Measurements from ENCODE around the gene EHD3.

DNA sequence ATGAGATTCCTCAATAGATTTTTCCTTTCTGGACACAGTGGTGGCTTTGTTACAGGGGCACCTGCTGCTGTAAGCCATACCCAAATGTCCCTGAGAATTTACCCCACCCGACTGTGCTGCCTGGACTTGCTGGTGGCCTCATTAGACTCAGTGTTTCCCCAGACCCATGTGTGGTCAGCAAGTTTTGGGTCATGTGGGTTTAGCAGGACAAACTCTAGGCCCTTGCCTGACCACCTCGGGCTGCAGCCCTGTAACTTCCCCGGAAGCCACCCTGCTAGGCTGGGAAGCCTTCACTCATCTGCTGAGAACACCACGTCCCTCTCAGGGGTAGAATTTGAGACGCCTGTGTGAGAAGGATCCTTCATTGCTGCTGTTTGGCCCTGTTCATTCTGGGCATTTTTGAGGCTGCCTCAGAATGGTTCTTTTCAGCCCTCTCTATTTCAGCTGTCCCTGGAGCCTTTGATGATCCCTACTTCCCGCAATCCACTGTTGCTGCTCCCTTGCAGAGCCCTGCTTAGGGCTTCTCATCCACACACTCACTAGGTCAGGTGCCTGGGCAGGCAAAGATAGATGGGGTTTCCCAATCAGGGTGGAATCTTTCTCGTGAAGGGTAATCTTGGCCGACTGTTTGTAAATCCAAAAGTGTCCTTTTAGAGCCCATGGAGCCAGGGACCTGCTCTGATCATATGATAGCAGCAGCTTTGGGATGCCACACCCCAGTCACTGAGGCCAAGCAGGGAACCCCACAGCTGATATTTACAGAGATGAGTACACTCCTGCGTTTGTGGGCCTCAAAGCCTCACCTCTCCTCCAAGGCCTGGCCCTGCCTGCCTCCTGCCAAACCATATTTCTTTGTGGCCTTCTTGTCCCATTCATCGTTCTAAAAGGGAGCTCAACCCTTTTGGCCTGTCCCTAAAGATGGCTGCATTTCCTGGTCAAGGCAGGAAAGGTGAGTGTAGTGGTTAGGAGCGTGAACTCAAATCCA, 6.7 kb downstream of the EHD3 start:
- TF ChIP-seq, protein P1, sequence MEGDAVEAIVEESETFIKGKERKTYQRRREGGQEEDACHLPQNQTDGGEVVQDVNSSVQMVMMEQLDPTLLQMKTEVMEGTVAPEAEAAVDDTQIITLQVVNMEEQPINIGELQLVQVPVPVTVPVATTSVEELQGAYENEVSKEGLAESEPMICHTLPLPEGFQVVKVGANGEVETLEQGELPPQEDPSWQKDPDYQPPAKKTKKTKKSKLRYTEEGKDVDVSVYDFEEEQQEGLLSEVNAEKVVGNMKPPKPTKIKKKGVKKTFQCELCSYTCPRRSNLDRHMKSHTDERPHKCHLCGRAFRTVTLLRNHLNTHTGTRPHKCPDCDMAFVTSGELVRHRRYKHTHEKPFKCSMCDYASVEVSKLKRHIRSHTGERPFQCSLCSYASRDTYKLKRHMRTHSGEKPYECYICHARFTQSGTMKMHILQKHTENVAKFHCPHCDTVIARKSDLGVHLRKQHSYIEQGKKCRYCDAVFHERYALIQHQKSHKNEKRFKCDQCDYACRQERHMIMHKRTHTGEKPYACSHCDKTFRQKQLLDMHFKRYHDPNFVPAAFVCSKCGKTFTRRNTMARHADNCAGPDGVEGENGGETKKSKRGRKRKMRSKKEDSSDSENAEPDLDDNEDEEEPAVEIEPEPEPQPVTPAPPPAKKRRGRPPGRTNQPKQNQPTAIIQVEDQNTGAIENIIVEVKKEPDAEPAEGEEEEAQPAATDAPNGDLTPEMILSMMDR (IDR thresholded peaks at IDR 0.05; ENCODE audit: poor library complexity, severe bottlenecking), result no peak
- no peak for TF ChIP-seq SMC3 (conservative IDR thresholded peaks at IDR 0.05; ENCODE audit: poor library complexity)
- no peak for TF ChIP-seq TAF1 (IDR thresholded peaks at IDR 0.05; ENCODE audit: low read depth)
- TF ChIP-seq, protein P2, sequence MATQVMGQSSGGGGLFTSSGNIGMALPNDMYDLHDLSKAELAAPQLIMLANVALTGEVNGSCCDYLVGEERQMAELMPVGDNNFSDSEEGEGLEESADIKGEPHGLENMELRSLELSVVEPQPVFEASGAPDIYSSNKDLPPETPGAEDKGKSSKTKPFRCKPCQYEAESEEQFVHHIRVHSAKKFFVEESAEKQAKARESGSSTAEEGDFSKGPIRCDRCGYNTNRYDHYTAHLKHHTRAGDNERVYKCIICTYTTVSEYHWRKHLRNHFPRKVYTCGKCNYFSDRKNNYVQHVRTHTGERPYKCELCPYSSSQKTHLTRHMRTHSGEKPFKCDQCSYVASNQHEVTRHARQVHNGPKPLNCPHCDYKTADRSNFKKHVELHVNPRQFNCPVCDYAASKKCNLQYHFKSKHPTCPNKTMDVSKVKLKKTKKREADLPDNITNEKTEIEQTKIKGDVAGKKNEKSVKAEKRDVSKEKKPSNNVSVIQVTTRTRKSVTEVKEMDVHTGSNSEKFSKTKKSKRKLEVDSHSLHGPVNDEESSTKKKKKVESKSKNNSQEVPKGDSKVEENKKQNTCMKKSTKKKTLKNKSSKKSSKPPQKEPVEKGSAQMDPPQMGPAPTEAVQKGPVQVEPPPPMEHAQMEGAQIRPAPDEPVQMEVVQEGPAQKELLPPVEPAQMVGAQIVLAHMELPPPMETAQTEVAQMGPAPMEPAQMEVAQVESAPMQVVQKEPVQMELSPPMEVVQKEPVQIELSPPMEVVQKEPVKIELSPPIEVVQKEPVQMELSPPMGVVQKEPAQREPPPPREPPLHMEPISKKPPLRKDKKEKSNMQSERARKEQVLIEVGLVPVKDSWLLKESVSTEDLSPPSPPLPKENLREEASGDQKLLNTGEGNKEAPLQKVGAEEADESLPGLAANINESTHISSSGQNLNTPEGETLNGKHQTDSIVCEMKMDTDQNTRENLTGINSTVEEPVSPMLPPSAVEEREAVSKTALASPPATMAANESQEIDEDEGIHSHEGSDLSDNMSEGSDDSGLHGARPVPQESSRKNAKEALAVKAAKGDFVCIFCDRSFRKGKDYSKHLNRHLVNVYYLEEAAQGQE (IDR thresholded peaks at IDR 0.05; ENCODE audit: borderline replicate concordance), result no peak
- TF ChIP-seq RAD21 (conservative IDR thresholded peaks at IDR 0.05), result no peak
- TF ChIP-seq EP300 (conservative IDR thresholded peaks at IDR 0.05; ENCODE audit: poor library complexity, severe bottlenecking), result no peak
- TF ChIP-seq POLR2AphosphoS5 (IDR thresholded peaks at IDR 0.05), result no peak
- no peak for TF ChIP-seq EZH2 (IDR thresholded peaks at IDR 0.05; ENCODE audit: borderline replicate concordance, insufficient read depth, low read length, poor library complexity, severe bottlenecking)
- TF ChIP-seq MXI1 (conservative IDR thresholded peaks at IDR 0.05; ENCODE audit: poor library complexity, severe bottlenecking), result no peak

All from neural cell (in vitro differentiated cells).